IPS DF 4.7 (cell line): ENCODE results near the gene C3orf49.

Experiments used
- DNase-seq: peaks from one replicate; pipeline ENCODE4 v3.0.0-alpha.2; 2013; ENCODE audit warnings: low spot score; ENCODE audit errors: extremely low read depth

C3orf49 gene

DNA sequence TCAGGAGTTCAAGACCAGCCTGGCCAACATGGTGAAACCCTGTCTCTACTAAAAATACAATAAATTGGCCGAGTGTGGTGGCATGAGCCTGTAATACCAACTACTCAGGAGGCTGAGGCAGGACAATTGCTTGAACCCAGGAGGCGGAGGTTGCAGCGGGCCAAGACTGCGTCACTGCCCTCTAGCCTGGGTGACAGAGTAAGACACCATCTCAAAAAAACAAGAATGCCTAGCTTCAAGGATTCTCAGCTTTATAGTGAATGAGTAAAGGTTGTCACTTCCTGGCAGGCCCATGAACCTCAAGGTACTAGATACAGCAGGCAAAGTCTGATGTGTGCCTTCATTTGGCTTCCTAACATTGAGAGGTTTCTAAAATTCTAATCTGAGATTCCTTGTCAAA, 30.1 kb downstream of the C3orf49 start:
- DNase-seq = no peak

DNA sequence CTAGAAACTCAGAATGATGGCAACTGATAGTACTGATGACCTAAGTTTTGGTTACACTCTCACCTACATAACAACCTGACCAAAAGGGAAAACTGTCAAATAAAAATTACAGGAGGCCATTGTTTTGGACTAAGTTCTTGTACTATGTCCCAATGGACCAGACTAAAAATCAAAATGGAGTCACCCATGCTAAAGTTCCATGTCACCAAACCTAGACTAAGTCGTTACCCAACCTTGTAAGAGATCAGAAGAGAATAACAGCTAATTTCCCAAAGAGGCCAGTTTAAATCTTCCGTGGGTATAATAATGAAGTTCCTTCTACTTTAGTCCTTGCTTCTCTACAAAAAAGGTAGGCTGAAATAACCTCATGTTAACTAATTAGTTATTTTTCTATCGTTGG, 32.2 kb downstream of the C3orf49 start:
- no peak for DNase-seq

GRCh38 chr3:63853106-63853505, 34.0 kb downstream of the C3orf49 start:
- DNase-seq = no peak

- no peak for DNase-seq
These were observed 36.3 kb downstream of the C3orf49 start for GRCh38 chr3:63855333-63855940.

- DNase-seq = no peak
These were observed 38.2 kb downstream of the C3orf49 start for GRCh38 chr3:63857311-63857710.

- DNase-seq = no peak
These were observed 41.7 kb downstream of the C3orf49 start for GRCh38 chr3:63860776-63861175.

- DNase-seq = no peak
These were observed 42.2 kb downstream of the C3orf49 start for GRCh38 chr3:63861306-63861705.

DNA sequence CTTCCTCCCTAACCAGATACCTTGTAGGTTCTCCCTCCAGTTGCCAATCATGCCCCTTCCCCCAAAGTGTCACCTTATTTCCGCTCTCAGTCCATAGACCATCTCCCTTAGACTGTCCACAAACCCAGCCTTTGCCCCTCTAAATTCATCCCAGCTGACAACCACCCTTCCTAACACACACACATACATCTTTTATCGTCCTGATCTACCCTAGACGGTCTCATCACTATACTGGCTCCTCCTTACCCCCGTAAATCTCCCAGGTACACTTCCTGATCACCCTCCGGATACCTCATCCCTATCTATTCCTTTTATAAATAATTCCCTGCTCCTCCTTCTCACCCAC, 43.7 kb downstream of the C3orf49 start:
- DNase-seq = no peak

GRCh38 chr3:63863150-63864007, 44.3 kb downstream of the C3orf49 start, which contains the start of the genes ATXN7 and THOC7:
Gene ATXN7 (plus strand): TSS chr3:63863867. CDS start chr3:63912599, 48,732 bp downstream.
Gene THOC7 (minus strand): TSS chr3:63863805. CDS start chr3:63863790, 15 bp downstream.
- DNase-seq = no peak

DNA sequence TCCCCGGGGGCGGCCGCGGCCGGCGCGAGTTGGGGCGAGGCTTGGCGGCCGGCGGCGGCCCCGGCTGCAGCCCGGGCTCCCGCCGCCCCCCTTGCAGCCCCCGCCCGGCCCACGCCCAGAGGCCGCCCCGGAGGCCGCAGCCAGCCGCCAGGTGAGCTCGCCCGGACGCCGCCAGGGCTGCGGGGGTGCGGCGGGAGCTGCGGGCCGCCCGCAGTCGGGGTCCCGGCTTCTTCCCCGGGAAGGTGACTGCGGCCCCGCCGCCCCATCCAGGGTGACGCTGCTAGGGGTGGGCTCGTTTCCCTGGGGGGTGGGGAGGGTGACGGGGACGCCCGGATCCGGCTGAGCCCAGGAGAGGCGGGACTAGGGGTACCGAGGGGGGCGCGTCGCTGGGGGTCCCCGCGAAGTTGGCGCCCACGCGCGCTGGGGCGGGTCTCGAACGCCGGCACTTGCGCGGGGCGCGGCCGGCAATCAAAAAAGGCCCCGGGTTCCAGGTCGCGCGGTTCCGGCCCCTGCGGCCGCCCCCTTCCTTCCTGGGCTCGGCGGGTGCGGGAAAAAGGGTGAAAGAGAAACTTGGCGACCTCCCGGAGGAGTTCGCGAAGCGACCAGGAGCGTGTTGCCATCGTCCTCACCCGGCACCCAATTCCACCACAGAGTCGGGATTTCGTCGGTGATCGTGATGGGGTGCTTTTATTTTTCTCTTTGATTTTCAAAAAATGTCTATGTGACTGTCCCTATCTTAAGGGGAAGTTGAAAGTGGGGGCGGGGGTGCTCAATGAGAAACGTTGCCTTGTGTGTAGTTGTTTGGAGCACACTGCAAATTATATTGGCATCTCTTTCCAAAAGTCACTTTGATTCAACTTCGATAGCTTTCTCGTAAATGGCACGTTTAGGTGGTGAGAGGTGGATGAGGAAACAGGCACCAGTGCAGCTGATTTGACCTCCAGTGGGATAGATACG, 45.2 kb downstream of the C3orf49 start:
- DNase-seq = no peak

DNA sequence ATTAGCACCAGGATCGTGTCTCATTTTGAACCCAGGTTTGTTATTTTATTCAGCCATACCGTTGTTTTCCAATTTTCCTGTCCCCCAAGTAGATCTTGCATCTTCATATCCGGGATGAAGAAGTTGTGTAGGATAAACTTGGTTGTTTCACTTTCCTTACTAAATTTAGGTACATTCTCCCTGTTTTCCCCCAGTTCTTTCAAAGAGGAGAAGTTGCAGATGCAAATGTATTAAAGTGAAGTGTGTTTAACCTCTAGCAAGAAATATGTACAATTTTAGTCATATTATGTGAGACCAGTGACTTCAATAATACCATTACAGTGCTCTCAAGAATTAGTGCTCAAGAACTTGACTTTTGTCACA, 45.8 kb downstream of the C3orf49 start:
- DNase-seq = no peak

GRCh38 chr3:63867225-63867624, 48.1 kb downstream of the C3orf49 start:
- no peak for DNase-seq

- no peak for DNase-seq
These were observed 51.0 kb downstream of the C3orf49 start for GRCh38 chr3:63869940-63870614.

GRCh38 chr3:63870615-63871005, 51.5 kb downstream of the C3orf49 start:
- no peak for DNase-seq

DNA sequence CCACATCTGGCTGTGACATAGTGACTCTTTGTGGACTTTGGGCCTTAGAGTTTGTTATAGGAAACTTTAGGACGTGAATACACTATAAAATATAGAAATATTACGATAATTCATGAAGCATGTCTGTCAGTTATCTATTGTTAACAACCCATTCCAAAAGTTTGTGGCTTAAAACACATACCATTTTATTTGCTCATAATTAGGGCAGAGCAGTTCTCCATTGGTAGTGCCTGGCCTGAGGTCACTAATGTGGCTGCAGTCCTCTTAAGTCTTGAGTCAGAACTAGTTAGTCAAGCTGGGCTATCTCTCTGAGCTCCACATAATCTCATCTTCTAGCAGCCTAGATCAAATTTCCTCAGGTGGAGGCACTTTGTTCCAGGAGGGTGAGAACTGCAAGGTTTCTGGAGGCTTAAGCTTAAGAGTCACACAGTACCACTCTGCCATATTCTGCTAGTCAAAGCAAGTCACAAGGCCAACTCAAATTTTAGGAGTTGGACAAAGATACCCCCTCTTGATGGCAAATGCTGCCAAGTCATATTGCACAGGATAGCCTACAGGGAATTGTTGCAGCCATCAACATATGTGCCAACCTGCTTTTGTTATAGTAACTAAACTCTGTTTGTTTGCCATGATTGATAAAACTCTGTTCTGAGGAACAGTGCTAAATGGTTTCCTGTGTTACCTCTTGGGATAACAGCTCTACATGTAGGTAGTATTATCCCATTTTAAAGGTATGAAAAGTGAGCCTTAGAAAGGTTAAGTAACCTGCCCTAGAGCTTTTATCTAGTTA, 53.2 kb downstream of the C3orf49 start:
- DNase-seq = no peak

DNA sequence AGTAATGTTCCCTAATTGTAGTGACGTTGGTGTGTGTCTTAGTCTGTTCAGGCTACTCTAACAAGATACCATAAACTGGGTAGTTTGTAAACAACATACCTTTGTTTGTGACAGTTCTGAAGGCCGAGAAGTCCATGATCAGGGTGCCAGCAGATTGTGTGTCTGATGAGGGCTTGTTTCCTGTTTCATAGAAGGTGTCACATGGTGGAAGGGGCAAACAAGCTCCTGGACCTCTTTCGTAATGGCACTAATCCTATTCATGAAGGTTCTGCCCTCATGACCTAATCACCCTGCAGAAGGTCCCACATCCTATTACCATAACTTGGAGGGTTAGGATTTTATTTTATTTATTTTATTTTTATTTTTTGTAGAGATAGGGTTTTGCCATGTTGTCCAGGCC, 55.7 kb downstream of the C3orf49 start:
- DNase-seq = no peak

GRCh38 chr3:63875510-63875909, 56.4 kb downstream of the C3orf49 start:
- no peak for DNase-seq

- DNase-seq = no peak
These were observed 57.2 kb downstream of the C3orf49 start for GRCh38 chr3:63876260-63876659.

- DNase-seq = no peak
These were observed 58.8 kb downstream of the C3orf49 start for GRCh38 chr3:63877737-63878393.
